Neural crest cell (in vitro differentiated cells): Measurements from ENCODE around the gene MICALL2. TPM values are rescaled to one million over a fixed set of nuclear protein-coding genes. Genes with fewer than 3 reads are reported as not detected.

ENCODE experiments used
- DNase-seq: peaks from one replicate; pipeline ENCODE4 v3.0.0; 2021; ENCODE audit warnings: low read depth, mixed read lengths, low spot score
- H3K27ac Mint-ChIP-seq: one replicate; pipeline ENCODE4 v1.8.0; 2021; ENCODE audit warnings: mild to moderate bottlenecking, mixed read lengths; ENCODE audit not compliant: unreplicated experiment
- H3K27me3 Mint-ChIP-seq: 2 replicates; pipeline ENCODE4 v1.8.0; 2021; ENCODE audit warnings: low read depth, mild to moderate bottlenecking, mixed read lengths
- H3K36me3 Mint-ChIP-seq: 2 replicates; pipeline ENCODE4 v1.8.0; 2021; ENCODE audit warnings: low read depth, mild to moderate bottlenecking, mixed read lengths
- H3K4me1 Mint-ChIP-seq: 2 replicates; pipeline ENCODE4 v1.8.0; 2021; ENCODE audit warnings: mixed read lengths
- H3K4me3 Mint-ChIP-seq: one replicate; pipeline ENCODE4 v1.8.0; 2021; ENCODE audit warnings: mild to moderate bottlenecking, mixed read lengths
- H3K9me3 Mint-ChIP-seq: 2 replicates; pipeline ENCODE4 v1.8.0; 2021; ENCODE audit warnings: mixed read lengths
- total RNA-seq: library from RNA; stranded (reverse); gene quantifications from 2 replicates; pipeline ENCODE4 v1.2.1, GENCODE V29; 2021
- TF ChIP-seq, protein P1 (sequence below): fragments of 200-600 bp; sonication (generic); conservative IDR thresholded peaks from 2 replicates; pipeline ENCODE4 v1.5.0; 2021; ENCODE audit warnings: antibody characterized with exemption, mild to moderate bottlenecking

Gene MICALL2
- total RNA-seq, 1 donor from 2014 or later, result 18.7 TPM

DNA sequence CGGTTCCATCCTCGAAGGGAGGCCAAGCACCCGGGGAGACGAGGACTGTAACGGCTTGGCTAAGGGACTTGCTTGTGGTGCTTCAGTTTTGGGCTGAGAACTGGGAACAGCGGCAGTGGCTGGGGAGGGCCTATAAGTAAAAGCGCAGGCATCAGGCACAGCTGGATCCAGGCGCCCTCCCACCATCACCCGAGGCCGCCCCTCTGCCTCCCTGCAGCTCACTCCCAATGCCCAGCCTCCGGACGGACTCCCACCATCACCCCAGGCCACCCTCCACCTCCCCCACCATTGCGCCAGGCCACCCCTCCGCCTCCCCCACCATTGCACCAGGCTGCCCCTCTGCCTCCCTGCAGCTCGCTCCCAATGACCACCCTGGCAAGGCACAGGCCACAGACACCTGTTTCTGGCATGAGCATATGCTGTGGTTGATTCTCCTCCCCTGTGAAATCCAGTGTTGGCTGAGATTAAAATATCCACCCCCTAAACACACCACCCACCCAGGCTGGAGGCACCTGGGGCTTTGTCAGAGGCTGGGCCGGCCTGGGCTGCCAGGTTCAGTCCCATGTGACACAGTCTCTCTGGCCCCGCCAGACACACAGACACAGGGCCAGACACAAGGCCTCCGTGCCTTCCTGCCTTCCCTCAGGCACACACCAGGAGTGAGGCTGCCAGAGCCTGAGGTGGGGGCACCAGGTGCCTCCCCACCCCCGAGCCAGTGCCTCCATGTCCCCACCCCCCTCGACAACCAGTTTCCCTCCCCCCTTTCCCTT, 16.7 kb downstream of the MICALL2 start:
- TF ChIP-seq, protein P1, sequence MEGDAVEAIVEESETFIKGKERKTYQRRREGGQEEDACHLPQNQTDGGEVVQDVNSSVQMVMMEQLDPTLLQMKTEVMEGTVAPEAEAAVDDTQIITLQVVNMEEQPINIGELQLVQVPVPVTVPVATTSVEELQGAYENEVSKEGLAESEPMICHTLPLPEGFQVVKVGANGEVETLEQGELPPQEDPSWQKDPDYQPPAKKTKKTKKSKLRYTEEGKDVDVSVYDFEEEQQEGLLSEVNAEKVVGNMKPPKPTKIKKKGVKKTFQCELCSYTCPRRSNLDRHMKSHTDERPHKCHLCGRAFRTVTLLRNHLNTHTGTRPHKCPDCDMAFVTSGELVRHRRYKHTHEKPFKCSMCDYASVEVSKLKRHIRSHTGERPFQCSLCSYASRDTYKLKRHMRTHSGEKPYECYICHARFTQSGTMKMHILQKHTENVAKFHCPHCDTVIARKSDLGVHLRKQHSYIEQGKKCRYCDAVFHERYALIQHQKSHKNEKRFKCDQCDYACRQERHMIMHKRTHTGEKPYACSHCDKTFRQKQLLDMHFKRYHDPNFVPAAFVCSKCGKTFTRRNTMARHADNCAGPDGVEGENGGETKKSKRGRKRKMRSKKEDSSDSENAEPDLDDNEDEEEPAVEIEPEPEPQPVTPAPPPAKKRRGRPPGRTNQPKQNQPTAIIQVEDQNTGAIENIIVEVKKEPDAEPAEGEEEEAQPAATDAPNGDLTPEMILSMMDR, result no peak
- peaks cover 3% of the 10 kb centered on the region for H3K36me3 Mint-ChIP-seq
- H3K27ac Mint-ChIP-seq, result peak overlapping the region; percentile 50
- no peaks in the 10 kb centered on the region for H3K9me3 Mint-ChIP-seq
- H3K4me3 Mint-ChIP-seq, result no peak overlapping the region
- DNase-seq, result no peak
- no peaks in the 10 kb centered on the region for H3K27me3 Mint-ChIP-seq
- H3K4me1 Mint-ChIP-seq, result peaks cover 4% of the 10 kb centered on the region

DNA sequence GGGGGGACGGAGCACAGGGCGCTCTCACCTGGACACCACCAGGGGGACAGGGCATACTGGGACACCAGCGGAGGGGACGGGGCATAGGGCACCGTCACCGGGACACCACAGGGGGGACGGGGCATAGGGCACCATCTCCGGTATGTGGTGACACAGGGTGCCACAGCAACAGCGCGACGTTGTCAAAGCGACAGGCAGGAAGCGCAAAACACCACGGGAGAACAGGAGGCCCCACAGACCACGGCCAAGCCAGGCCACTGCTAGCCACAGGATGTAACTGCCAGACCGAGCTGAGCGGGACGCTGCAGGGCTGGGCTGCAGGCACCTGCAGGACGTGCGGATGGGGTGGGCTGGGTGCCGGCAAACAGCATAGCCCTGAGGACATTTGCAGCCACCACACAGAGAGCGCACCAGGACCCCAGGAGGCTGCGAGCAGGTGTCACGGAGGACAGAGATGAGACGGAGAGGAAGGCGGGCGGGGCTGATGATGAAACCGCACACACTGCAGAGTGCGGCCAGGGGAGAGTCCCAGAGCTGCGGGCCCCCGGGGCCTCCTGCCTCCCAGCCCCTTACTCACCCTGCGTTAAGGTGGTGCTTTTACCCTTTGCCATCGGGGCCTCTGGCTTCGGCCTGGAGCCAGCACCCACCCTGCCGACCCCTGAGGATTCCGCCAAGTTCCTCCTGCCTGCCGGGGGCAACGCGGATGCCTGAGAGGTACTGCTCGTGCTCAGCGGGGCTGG, 17.5 kb downstream of the MICALL2 start:
- no peak for DNase-seq
- no peaks in the 10 kb centered on the region for H3K27me3 Mint-ChIP-seq
- no peak overlapping the region for H3K27ac Mint-ChIP-seq
- TF ChIP-seq, protein P1, result no peak
- H3K36me3 Mint-ChIP-seq, result peaks cover 3% of the 10 kb centered on the region
- peaks cover 4% of the 10 kb centered on the region for H3K4me1 Mint-ChIP-seq
- no peaks in the 10 kb centered on the region for H3K9me3 Mint-ChIP-seq
- no peak overlapping the region for H3K4me3 Mint-ChIP-seq

DNA sequence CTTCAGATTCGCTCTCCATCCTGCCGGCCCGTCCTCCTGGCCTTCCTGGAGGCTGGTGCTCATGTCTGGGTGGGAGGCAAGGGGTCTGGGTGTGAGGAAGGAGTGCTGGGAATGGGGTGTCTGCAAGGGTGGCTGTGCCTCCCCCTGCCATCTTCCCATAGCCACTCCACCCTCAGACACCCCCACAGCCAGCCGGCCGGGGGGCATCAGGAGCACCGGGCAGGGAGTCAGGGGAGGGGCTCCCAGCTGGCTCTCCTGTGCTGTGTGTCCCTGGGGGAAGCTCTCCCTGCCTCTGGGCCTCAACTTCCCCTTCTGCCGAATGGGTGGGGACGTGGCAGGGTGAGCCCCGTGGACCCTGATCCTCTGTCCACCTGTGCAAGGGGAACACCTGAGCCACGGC, 18.6 kb downstream of the MICALL2 start:
- no peaks in the 10 kb centered on the region for H3K9me3 Mint-ChIP-seq
- TF ChIP-seq, protein P1, result no peak
- peaks cover 4% of the 10 kb centered on the region for H3K4me1 Mint-ChIP-seq
- H3K36me3 Mint-ChIP-seq, result peaks cover 3% of the 10 kb centered on the region
- DNase-seq, result no peak
- no peak overlapping the region for H3K27ac Mint-ChIP-seq
- no peaks in the 10 kb centered on the region for H3K27me3 Mint-ChIP-seq
- H3K4me3 Mint-ChIP-seq, result no peak overlapping the region

DNA sequence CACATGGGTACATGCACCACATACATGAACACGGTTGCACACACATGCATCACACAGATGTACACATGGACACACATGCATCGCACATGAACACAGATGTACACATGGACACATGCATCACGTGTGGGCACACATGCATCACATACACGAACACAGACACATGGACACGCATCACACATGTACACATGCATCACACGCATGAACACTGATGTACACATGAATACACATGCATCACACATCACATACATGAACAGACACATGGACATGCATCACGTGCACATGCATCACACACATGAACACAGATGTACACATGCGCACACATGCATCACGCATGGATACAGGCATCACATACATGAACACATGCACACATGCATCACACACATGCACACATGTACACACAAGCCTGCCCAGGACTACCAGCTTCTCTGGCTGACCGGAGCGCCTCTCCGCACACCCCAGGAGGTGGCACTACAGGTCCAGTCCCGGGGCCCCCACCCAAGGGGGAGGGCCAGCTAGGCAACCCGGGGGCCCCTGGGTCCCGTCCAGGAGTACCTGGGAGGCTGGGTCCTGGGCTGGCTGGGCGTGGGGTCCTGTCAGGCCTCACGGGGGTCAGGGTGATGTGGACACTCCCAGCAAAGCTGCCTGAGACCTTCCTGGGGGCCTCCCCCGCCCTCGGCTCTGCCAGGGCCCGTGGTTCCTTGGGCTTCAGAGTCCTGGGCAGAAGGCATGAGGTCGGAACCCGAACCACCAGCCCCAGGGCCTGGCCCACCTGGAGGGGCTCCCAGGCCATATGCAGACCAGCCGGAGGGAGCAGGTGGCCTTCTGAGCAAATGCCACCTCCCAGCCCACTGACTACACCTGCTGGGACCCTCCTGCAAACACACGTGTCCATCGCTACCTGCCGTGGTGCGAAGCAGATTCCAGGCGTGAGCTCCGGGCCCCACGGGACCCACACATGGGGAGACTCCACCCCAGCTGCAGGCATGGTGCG, 19.6 kb downstream of the MICALL2 start:
- H3K36me3 Mint-ChIP-seq, result peaks cover 3% of the 10 kb centered on the region
- no peaks in the 10 kb centered on the region for H3K27me3 Mint-ChIP-seq
- H3K4me3 Mint-ChIP-seq, result no peak overlapping the region
- no peak for DNase-seq
- H3K27ac Mint-ChIP-seq, result no peak overlapping the region
- TF ChIP-seq, protein P1, result no peak
- no peaks in the 10 kb centered on the region for H3K9me3 Mint-ChIP-seq
- peaks cover 4% of the 10 kb centered on the region for H3K4me1 Mint-ChIP-seq

DNA sequence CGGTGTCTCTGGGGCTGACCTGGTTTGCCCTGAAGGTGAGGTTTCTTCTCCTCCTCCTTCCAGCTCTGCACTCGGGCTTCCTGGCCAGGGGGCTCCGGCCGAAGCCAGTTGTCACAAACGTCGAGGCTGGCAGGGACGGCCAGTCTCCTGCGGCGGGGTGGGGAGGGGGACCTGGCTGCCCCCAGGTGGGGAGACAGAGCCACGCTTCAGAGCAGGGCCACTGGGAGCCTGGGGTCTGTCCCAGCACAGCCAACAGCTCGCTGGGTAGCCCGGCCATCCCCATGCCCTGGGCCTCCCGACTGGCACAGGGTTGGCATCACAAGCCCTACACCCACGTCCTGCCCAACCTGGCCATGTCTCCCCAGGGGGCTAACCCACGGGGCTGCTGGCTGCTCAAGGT, 20.4 kb downstream of the MICALL2 start:
- Mint-ChIP-seq H3K36me3 (peaks cover 3% of the 10 kb centered on the region), H3K4me1 (peaks cover 4% of the 10 kb centered on the region), H3K4me3 (no peak overlapping the region), H3K9me3 (no peaks in the 10 kb centered on the region), H3K27ac (no peak overlapping the region), H3K27me3 (no peaks in the 10 kb centered on the region)
- TF ChIP-seq, protein P1, result no peak
- no peak for DNase-seq
